IPS-18c (cell line): ENCODE measurements around the gene PPTC7.
A peak's percentile ranks its signal among the peaks of the same experiment; 100 is the strongest.
"Not testable (repeated sequence)": the region's sequence is repeated elsewhere in the genome, so short reads cannot be mapped to it uniquely, and the experiment has no call there.

Source experiments
- H3K4me3 ChIP-seq: 2 replicates; pipeline ENCODE4 v1.7.0; 2013; ENCODE audit warnings: low read depth, mild to moderate bottlenecking, low read length, moderate library complexity; ENCODE audit not compliant: insufficient read depth
- H3K9me3 ChIP-seq: one replicate; pipeline ENCODE4 v1.6.1; 2013; ENCODE audit warnings: mild to moderate bottlenecking, low read length, moderate library complexity; ENCODE audit not compliant: control insufficient read depth, insufficient read depth

Gene PPTC7

GRCh38 chr12:110520876-110521712 lies 62.0 kb downstream of the PPTC7 start:
- not testable (repeated sequence) for H3K4me3 ChIP-seq, H3K9me3 ChIP-seq

GRCh38 chr12:110518014-110518413 lies 65.1 kb downstream of the PPTC7 start:
- H3K4me3 ChIP-seq, H3K9me3 ChIP-seq: not testable (repeated sequence)

- H3K4me3 ChIP-seq, result no peak overlapping the region
- H3K9me3 ChIP-seq, result no peaks in the 10 kb centered on the region
Measured at GRCh38 chr12:110516995-110517394, 66.1 kb downstream of the PPTC7 start.

GRCh38 chr12:110514363-110514762 lies 68.8 kb downstream of the PPTC7 start:
- Histone ChIP-seq H3K4me3 (no peak overlapping the region), H3K9me3 (no peaks in the 10 kb centered on the region)

GRCh38 chr12:110513842-110514241 lies 69.3 kb downstream of the PPTC7 start:
- no peaks in the 10 kb centered on the region for H3K9me3 ChIP-seq
- no peak overlapping the region for H3K4me3 ChIP-seq

- Histone ChIP-seq H3K4me3 (no peak overlapping the region), H3K9me3 (peaks cover 2% of the 10 kb centered on the region)
Measured at GRCh38 chr12:110508071-110508586, 75.0 kb downstream of the PPTC7 start.

- peaks cover 7% of the 10 kb centered on the region for H3K9me3 ChIP-seq
- no peak overlapping the region for H3K4me3 ChIP-seq
Measured at GRCh38 chr12:110505332-110505731, 77.8 kb downstream of the PPTC7 start.

GRCh38 chr12:110503432-110503831 lies 79.7 kb downstream of the PPTC7 start:
- no peak overlapping the region for H3K4me3 ChIP-seq
- H3K9me3 ChIP-seq, result peaks cover 7% of the 10 kb centered on the region

GRCh38 chr12:110501752-110502738 lies 81.1 kb downstream of the PPTC7 start, which contains the start of the genes RAD9B and VPS29:
Gene RAD9B (plus strand): TSS chr12:110502331. CDS start chr12:110502338, 7 bp downstream.
Gene VPS29 (minus strand): TSS chr12:110502111. CDS start chr12:110502051, 60 bp downstream.
- H3K4me3 ChIP-seq, result peak within 1 kb of the TSS; percentile 97
- H3K9me3 ChIP-seq, result peaks cover 7% of the 10 kb centered on the region

- peak overlapping the region; percentile 97 for H3K4me3 ChIP-seq
- H3K9me3 ChIP-seq, result peaks cover 7% of the 10 kb centered on the region
Measured at GRCh38 chr12:110501399-110501751, 81.7 kb downstream of the PPTC7 start.

- Histone ChIP-seq H3K4me3 (no peak overlapping the region), H3K9me3 (peaks cover 5% of the 10 kb centered on the region)
Measured at GRCh38 chr12:110498984-110499706, 84.0 kb downstream of the PPTC7 start.
